Measurements from ENCODE around the gene SORBS2. TPM values are rescaled to one million over a fixed set of nuclear protein-coding genes. Genes with fewer than 3 reads are reported as not detected.

Gene SORBS2
- total and polyA plus RNA-seq, 2 of the 8 experiments (the other 6 are each of a cell fraction or from before 2014, with no cell fraction given) = 73.0 to 87.1 TPM

GRCh38 chr4:185683222-185683621 is 128.8 kb downstream of the SORBS2 start:
- H3K27ac ChIP-seq (ENCODE audit: low read depth, low read length) = no peak overlapping the region
- no peaks in the 10 kb centered on the region for H3K27me3 ChIP-seq (replicated peaks in 1 of 4; ENCODE audit: control insufficient read depth in 3 of 4, extremely low read depth in 1 of 4, insufficient read depth in 3 of 4, low read length in 3 of 4)
- H3K9ac ChIP-seq (replicated peaks in 1 of 4; ENCODE audit: extremely low read depth in 1 of 4, low read depth in 3 of 4, low read length in 3 of 4) = no peak overlapping the region
- H2BK12ac ChIP-seq (ENCODE audit: low read depth, low read length) = no peak overlapping the region
- H2BK15ac ChIP-seq (ENCODE audit: low read length) = no peak overlapping the region
- FAIRE-seq = no peak
- H4K91ac ChIP-seq (replicated peaks; ENCODE audit: insufficient read length, low read length) = no peak overlapping the region
- no peak overlapping the region for H2BK120ac ChIP-seq (replicated peaks; ENCODE audit: low read depth, low read length)
- H3K79me2 ChIP-seq (ENCODE audit: control insufficient read depth in 1 of 2, insufficient read depth in 2 of 2, low read length in 2 of 2) = no peaks in the 10 kb centered on the region
- no peak overlapping the region for H2AK5ac ChIP-seq (ENCODE audit: low read depth, low read length)
- POLR2A ChIA-PET (ENCODE audit: partially characterized antibody) = no interaction called here
- no peak overlapping the region for H4K8ac ChIP-seq (ENCODE audit: extremely low read depth, insufficient read depth, low read length)
- no peak overlapping the region for H3K18ac ChIP-seq (ENCODE audit: extremely low read depth, low read length)
- 95% methylated on average over 10 of the region's 10 CpGs; no CpG with 5 or more reads in 1 of the 2 experiments for WGBS, 2 experiments (ENCODE audit: extremely low coverage in 1 of 2, insufficient coverage in 1 of 2, insufficient read length in 1 of 2, insufficient replicate concordance in 2 of 2, low coverage in 1 of 2, low lambda C conversion rate in 2 of 2, missing lambda C conversion rate in 1 of 2)
- H3K4ac ChIP-seq (replicated peaks; ENCODE audit: insufficient read length, low read depth, low read length) = no peak overlapping the region
- no peak for TF ChIP-seq YY1 (IDR thresholded peaks at IDR 0.05; ENCODE audit: low read depth, low read length)
- no peak for TF ChIP-seq SAP30 (IDR thresholded peaks at IDR 0.05; ENCODE audit: insufficient read depth, insufficient replicate concordance, low read length)
- TF ChIP-seq SIN3A (conservative IDR thresholded peaks at IDR 0.05 in 1 of 2, IDR thresholded peaks at IDR 0.05 in 1 of 2; ENCODE audit: low read depth in 1 of 2, low read length in 2 of 2) = no peak
- TF ChIP-seq SRF (IDR thresholded peaks at IDR 0.05; ENCODE audit: low read depth, low read length) = no peak
- TF ChIP-seq, protein P1, sequence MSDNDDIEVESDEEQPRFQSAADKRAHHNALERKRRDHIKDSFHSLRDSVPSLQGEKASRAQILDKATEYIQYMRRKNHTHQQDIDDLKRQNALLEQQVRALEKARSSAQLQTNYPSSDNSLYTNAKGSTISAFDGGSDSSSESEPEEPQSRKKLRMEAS (IDR thresholded peaks at IDR 0.05) = no peak
- no peak for TF ChIP-seq CBX5 (IDR thresholded peaks at IDR 0.05; ENCODE audit: low read depth, low read length)
- no peak for TF ChIP-seq KDM4A (IDR thresholded peaks at IDR 0.05; ENCODE audit: low read depth, low read length, severe bottlenecking)
- no peak for TF ChIP-seq FOSL1 (IDR thresholded peaks at IDR 0.05; ENCODE audit: insufficient read depth, low read depth, low read length)
- CTCF ChIA-PET (ENCODE audit: partially characterized antibody) = interaction anchor here (0.6 to 0.7 kb wide), 2 partner anchors 85 to 1354 kb away, joined by 3 read pairs; no protein-coding TSS in a partner anchor
- H2AFZ ChIP-seq (ENCODE audit: low read length) = no peak overlapping the region
- no peak overlapping the region for H3K14ac ChIP-seq (ENCODE audit: insufficient read length)
- H3K9me3 ChIP-seq (ENCODE audit: insufficient read depth in 2 of 2, low read depth in 1 of 2, low read length in 1 of 2) = 0 out of 4 replicates have a peak, but pooled peaks cover 0 to 2% of the 10 kb centered on the region in 2 experiments
- no peaks in the 10 kb centered on the region; a peak in 2 of 8 replicates for H3K36me3 ChIP-seq (ENCODE audit: control insufficient read depth in 2 of 4, insufficient read depth in 4 of 4, low read length in 3 of 4)
- no peak for DNase-seq (ENCODE audit: low read depth in 1 of 2, low spot score in 2 of 2)
- no peak overlapping the region for H3K4me2 ChIP-seq (ENCODE audit: insufficient read depth in 1 of 2, low read depth in 2 of 2, low read length in 2 of 2)
- no peak overlapping the region for H4K5ac ChIP-seq (ENCODE audit: insufficient read length, low read depth, low read length)
- no peak overlapping the region for H3K23ac ChIP-seq (ENCODE audit: insufficient read length)
- no peaks in the 10 kb centered on the region for H4K20me1 ChIP-seq (replicated peaks in 1 of 2; ENCODE audit: control insufficient read depth in 1 of 2, insufficient read depth in 2 of 2, low read length in 2 of 2)
- no peak overlapping the region for H3K56ac ChIP-seq (replicated peaks; ENCODE audit: insufficient read length, low read depth, low read length)
- no peak overlapping the region for H2BK5ac ChIP-seq (ENCODE audit: low read depth, low read length)
- no peak overlapping the region for H2BK20ac ChIP-seq (ENCODE audit: low read length)
- no peaks in the 10 kb centered on the region for H3K79me1 ChIP-seq (ENCODE audit: low read depth, low read length)
- no peak overlapping the region for H3K4me3 ChIP-seq (ENCODE audit: extremely low read depth in 1 of 4, insufficient read depth in 2 of 4, low read depth in 3 of 4, low read length in 4 of 4)
- H3K4me1 ChIP-seq (replicated peaks in 1 of 4; ENCODE audit: control insufficient read depth in 3 of 4, insufficient read depth in 4 of 4, low read length in 3 of 4) = peaks cover 0 to 3% (median 1%) of the 10 kb centered on the region in 4 experiments; a peak in 3 of 7 replicates
- H3K23me2 ChIP-seq (ENCODE audit: low read depth, low read length) = no peaks in the 10 kb centered on the region
